Adrenal gland (tissue), 12 donors: ENCODE measurements around the gene RNF10. TPM values are rescaled to one million over a fixed set of nuclear protein-coding genes. Genes with fewer than 3 reads are reported as not detected.
"Not testable (repeated sequence)": the region's sequence is repeated elsewhere in the genome, so short reads cannot be mapped to it uniquely, and the experiment has no call there.

Source experiments
- DNase-seq, 7 donors: peaks; one replicate each; pipeline ENCODE4 v3.0.0-alpha.2; 2019 to 2020
- H3K27ac ChIP-seq, 5 donors: fragments of 200-600 bp; sonication (generic) in 4 of 5; 1 replicate in 3 of 5; 2 replicates in 2 of 5; pipeline versions ENCODE4 v1.5.1 to v1.8.0; 2016 to 2020; ENCODE audit warnings: mild to moderate bottlenecking in 1 of 5
- H3K27me3 ChIP-seq: fragments of 200-600 bp; 2 replicates; pipeline ENCODE4 v1.8.0; 2021
- H3K36me3 ChIP-seq, 2 donors: fragments of 200-600 bp; replicated peaks in 1 of 2; 1 replicate in 1 of 2; 2 replicates in 1 of 2; pipeline versions ENCODE4 v1.5.1 to v1.8.0; 2018 to 2022
- H3K4me1 ChIP-seq, 2 donors: fragments of 200-600 bp; replicated peaks in 1 of 2; 1 replicate in 1 of 2; 2 replicates in 1 of 2; pipeline versions ENCODE4 v1.5.1 to v1.8.0; 2018 to 2021
- H3K4me3 ChIP-seq, 4 donors: fragments of 200-600 bp; sonication (generic) in 3 of 4; one replicate each; pipeline ENCODE4 v1.5.1; 2016 to 2018
- H3K9me3 ChIP-seq, 3 donors: fragments of 200-600 bp; sonication (generic) in 1 of 3; replicated peaks in 1 of 3; 1 replicate in 2 of 3; 2 replicates in 1 of 3; pipeline versions ENCODE4 v1.5.1 to v1.8.0; 2016 to 2021
- POLR2A ChIP-seq, 2 donors: fragments of 450-650 bp; IDR thresholded peaks; one replicate each; pipeline ENCODE4 v1.6.1; 2017; ENCODE audit warnings: antibody characterized with exemption in 2 of 2, mild to moderate bottlenecking in 2 of 2, moderate library complexity in 1 of 2
- WGBS, 4 donors: extraction: QIAGEN DNeasy Blood & Tissue Kit in 2 of 4; methylation state at CpG; one replicate each; pipeline versions ENCODE4 v1.1.5 to v1.1.7; 2013 to 2017; 5-methylcytosine and 5-hydroxymethylcytosine counted together
- intact Hi-C, 2 donors: fragments of 100-400 bp; cut with DNase I; formaldehyde crosslinking; loops; one replicate each; pipeline versions ENCODE4 v1.14.1 to v1.15.0; 2022 to 2023
- polyA plus RNA-seq, 3 donors: library from polyadenylated mRNA; stranded (reverse); fragments of 200-250 nt in 2 of 3; fragments of 350-450 nt in 1 of 3; fragmentation: Illumina TruSeq in 1 of 3; extraction: RNeasy Lipid Tissue Mini Kit (QIAGEN cat#74804) in 1 of 3; gene quantifications; one replicate each; pipeline ENCODE4 v1.2.3, GENCODE V29; 2013 to 2014
- total RNA-seq, 9 donors: library from RNA; depleted of rRNA in 4 of 9; stranded (reverse); fragments of >200 nt in 4 of 9; fragments of 120-200 nt in 1 of 9; fragmentation: NEBNext Ultra II Directional in 1 of 9; extraction: Animal tissue kit (Norgen Biotek cat#: 25700) in 1 of 9; gene quantifications; one replicate each; pipeline versions ENCODE4 v1.1.0 to v1.2.4, GENCODE V29; 2013 to 2023
- TF ChIP-seq, protein P1 (sequence below), 6 experiments: fragments of 450-650 bp in 4 of 6; fragments of 200-600 bp in 2 of 6; sonication (generic) in 1 of 6; IDR thresholded peaks; 1 replicate in 5 of 6; 2 replicates in 1 of 6; pipeline versions ENCODE4 v1.5.1 to v1.8.0; 2016 to 2021; ENCODE audit warnings: antibody characterized with exemption in 6 of 6, mild to moderate bottlenecking in 2 of 6, moderate library complexity in 1 of 6
- donor health status: healthy with polysubstance abuse.
- donor health status: Bipolar disorder and iron deficiency.
- donor health status: DM: yes; HTN: yes; CAD: no.
- donor health status: DM: no; HTN: no; CAD: no.
- donor health status: DM: no; HTN: no; CAD: no.
- donor health status: DM: yes; HTN: yes; CAD: no.

The RNF10 gene
- total and polyA plus RNA-seq, 12 donors: 99.9 to 741 (median 257) TPM

DNA sequence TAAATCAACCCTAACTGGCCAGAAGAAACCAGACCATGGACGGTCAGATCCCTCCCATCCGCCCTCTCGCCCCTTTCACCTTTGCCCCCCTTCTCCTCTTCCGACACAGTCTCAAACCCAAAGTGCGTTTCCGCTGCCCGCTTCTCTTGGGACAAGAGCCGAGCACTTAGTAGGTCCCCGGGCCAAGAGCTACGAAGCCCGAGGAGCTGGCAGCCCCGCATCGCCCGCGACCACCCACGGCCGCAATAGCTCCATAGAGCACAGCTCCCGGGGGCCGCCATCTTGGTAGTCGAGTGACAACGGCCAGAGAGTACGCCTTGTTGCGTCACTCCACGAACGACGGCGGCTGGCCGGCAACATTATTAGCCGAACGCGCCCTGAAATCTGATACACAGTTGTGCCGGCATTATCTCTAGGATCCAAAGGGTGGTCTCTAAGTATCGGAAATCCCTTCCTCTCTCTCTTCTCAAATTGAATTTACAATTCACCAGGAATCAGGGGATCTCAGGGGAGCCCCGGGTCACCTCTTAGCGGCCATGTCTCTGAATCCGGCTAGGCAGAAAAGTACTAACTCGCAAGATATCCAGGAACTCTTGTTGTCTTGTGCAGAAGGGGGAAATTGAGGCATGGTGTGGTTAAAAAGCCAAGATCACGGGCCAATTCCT lies 5.2 kb upstream of the RNF10 start, which contains the start of gene COQ5:
TSS of gene COQ5 (minus strand) at position 298 of the 665 bp plus-strand sequence. CDS start at position 281, 17 bp downstream.
- no peaks in the 10 kb centered on the region for H3K9me3 ChIP-seq
- whole genome bisulfite sequencing, 4 donors: 0 to 1% (median 1%) methylated on average over 25 to 38 of the region's 38 CpGs
- H3K4me3 ChIP-seq: peak within 1 kb of the TSS; percentile 49 to 88 (median 82)
- intact Hi-C loops: no loop called here
- H3K27ac ChIP-seq: peak within 1 kb of the TSS; percentile 79 to 96 (median 96)
- peak; percentile 86 to 96 (median 92) for DNase-seq
- no peaks in the 10 kb centered on the region for H3K27me3 ChIP-seq
- peak; percentile 43 to 76 for TF ChIP-seq POLR2A (IDR thresholded peaks at IDR 0.05)
- TF ChIP-seq, protein P1, sequence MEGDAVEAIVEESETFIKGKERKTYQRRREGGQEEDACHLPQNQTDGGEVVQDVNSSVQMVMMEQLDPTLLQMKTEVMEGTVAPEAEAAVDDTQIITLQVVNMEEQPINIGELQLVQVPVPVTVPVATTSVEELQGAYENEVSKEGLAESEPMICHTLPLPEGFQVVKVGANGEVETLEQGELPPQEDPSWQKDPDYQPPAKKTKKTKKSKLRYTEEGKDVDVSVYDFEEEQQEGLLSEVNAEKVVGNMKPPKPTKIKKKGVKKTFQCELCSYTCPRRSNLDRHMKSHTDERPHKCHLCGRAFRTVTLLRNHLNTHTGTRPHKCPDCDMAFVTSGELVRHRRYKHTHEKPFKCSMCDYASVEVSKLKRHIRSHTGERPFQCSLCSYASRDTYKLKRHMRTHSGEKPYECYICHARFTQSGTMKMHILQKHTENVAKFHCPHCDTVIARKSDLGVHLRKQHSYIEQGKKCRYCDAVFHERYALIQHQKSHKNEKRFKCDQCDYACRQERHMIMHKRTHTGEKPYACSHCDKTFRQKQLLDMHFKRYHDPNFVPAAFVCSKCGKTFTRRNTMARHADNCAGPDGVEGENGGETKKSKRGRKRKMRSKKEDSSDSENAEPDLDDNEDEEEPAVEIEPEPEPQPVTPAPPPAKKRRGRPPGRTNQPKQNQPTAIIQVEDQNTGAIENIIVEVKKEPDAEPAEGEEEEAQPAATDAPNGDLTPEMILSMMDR (IDR thresholded peaks at IDR 0.05): no peak
- peaks cover 0 to 12% of the 10 kb centered on the region in 2 donors for H3K4me1 ChIP-seq
- no peaks in the 10 kb centered on the region for H3K36me3 ChIP-seq

- WGBS, 4 donors: 22 to 45% (median 40%) methylated on average over 19 of the region's 19 CpGs
- Histone ChIP-seq H3K27ac (peak overlapping the region; percentile 79 to 96 (median 96)), H3K36me3 (no peaks in the 10 kb centered on the region), H3K27me3 (no peaks in the 10 kb centered on the region), H3K9me3 (no peaks in the 10 kb centered on the region), H3K4me3 (peak overlapping the region in 2 of 4 donors; percentile 49 to 80), H3K4me1 (peaks cover 0 to 12% of the 10 kb centered on the region in 2 donors)
- DNase-seq: no peak
- TF ChIP-seq POLR2A (IDR thresholded peaks at IDR 0.05): peak in 1 of 2 donors; percentile 18
- TF ChIP-seq, protein P1 (IDR thresholded peaks at IDR 0.05): no peak
- intact Hi-C loops: no loop called here
Measured at GRCh38 chr12:120529641-120530417, 4.3 kb upstream of the RNF10 start.

- DNase-seq, H3K9me3 ChIP-seq, H3K27me3 ChIP-seq, intact Hi-C loops, H3K36me3 ChIP-seq: not testable (repeated sequence)
- H3K4me1 ChIP-seq: peaks cover under 1 to 12% of the 10 kb centered on the region in 2 donors
- H3K4me3 ChIP-seq: peak overlapping the region in 1 of 4 donors; percentile 80
- H3K27ac ChIP-seq: peak overlapping the region in 4 of 5 donors; percentile 9 to 96 (median 68)
Measured at GRCh38 chr12:120530418-120530761, 3.8 kb upstream of the RNF10 start.

GRCh38 chr12:120532701-120533238 lies 1.4 kb upstream of the RNF10 start:
- no peaks in the 10 kb centered on the region for H3K9me3 ChIP-seq
- no peaks in the 10 kb centered on the region for H3K27me3 ChIP-seq
- H3K27ac ChIP-seq: no peak overlapping the region
- WGBS, 4 donors: 53 to 66% (median 64%) methylated on average over 4 of the region's 4 CpGs
- no peak for TF ChIP-seq POLR2A (IDR thresholded peaks at IDR 0.05)
- TF ChIP-seq, protein P1 (IDR thresholded peaks at IDR 0.05): no peak
- peaks cover 23 to 29% of the 10 kb centered on the region in 2 donors for H3K4me1 ChIP-seq
- DNase-seq: no peak
- intact Hi-C loops: no loop called here
- H3K4me3 ChIP-seq: no peak overlapping the region
- no peaks in the 10 kb centered on the region for H3K36me3 ChIP-seq
